Mammary epithelial cell (primary cell): Measurements from ENCODE around the gene ZNF554.

Source experiments
- EZH2 ChIP-seq: IDR thresholded peaks from 2 replicates; pipeline ENCODE4 v1.6.1; 2012; ENCODE audit warnings: low read length, inconsistent platforms, borderline replicate concordance
- TF ChIP-seq, protein P1 (sequence below), 2 donors: IDR thresholded peaks in 1 of 2; conservative IDR thresholded peaks in 1 of 2; 2 replicates each; pipeline ENCODE4 v1.5.1; 2011 to 2012; ENCODE audit warnings: inconsistent platforms in 2 of 2, low read length in 2 of 2, mild to moderate bottlenecking in 2 of 2, control low read depth in 1 of 2, low read depth in 1 of 2; ENCODE audit not compliant: insufficient read depth in 1 of 2; ENCODE audit errors: extremely low read depth in 1 of 2

DNA sequence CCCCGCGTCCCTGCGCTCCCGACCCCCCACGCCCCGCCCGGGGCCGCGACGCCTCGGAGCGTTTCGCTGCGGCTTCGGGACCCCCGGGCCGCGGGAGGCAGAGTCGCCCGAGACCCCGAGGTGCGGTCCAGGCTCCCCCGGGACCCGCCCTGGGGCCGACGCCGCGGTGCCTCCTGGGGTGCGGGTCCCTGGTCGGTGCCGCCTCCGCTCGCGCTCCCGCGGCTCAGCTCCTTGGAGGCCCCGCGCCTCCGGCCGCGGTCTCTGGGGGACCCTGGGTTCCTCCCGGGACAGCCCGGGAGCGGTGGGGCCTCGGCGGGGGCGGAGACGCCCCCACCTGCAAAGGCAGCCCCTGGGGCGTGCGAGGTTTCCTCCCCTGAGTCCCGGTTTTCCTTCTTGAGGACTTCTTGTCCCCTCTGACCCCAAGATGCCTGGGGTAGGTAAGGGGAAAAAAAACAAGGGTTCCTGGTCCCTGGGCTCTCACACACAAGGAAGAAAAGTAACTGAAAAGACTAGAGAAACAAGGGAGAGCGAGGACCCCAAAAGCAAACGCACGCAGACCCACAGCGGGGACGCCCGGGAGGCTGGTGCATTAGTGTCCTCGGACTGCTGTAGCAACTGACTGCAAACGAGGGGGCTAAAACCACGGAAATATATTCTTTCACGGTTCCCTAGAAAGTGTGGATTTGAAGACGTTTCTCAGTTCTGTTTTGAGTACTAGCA, 22.3 kb downstream of the ZNF554 start:
- TF ChIP-seq, protein P1, sequence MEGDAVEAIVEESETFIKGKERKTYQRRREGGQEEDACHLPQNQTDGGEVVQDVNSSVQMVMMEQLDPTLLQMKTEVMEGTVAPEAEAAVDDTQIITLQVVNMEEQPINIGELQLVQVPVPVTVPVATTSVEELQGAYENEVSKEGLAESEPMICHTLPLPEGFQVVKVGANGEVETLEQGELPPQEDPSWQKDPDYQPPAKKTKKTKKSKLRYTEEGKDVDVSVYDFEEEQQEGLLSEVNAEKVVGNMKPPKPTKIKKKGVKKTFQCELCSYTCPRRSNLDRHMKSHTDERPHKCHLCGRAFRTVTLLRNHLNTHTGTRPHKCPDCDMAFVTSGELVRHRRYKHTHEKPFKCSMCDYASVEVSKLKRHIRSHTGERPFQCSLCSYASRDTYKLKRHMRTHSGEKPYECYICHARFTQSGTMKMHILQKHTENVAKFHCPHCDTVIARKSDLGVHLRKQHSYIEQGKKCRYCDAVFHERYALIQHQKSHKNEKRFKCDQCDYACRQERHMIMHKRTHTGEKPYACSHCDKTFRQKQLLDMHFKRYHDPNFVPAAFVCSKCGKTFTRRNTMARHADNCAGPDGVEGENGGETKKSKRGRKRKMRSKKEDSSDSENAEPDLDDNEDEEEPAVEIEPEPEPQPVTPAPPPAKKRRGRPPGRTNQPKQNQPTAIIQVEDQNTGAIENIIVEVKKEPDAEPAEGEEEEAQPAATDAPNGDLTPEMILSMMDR (conservative IDR thresholded peaks at IDR 0.05 in 1 of 2, IDR thresholded peaks at IDR 0.05 in 1 of 2; ENCODE audit: extremely low read depth in 1 of 2, insufficient read depth in 1 of 2, low read depth in 1 of 2, low read length in 2 of 2), result no peak
- TF ChIP-seq EZH2, result no peak
